Activated CD8-positive, alpha-beta T cell treated with anti-CD3 and anti-CD28 coated beads, Interleukin-2, amount 10 ng/mL, durations not matched to agents 7 days and 5 days (primary cell): ENCODE data around the gene DPP8. TPM values are rescaled to one million over a fixed set of nuclear protein-coding genes. Genes with fewer than 3 reads are reported as not detected.

Source experiments
- ATAC-seq: fragments of 150-1000 bp; cut with Tn5 transposase; one replicate; pipeline ENCODE4 v1.10.0; 2021; ENCODE audit warnings: moderate library complexity
- CTCF ChIA-PET: fragments of 350-600 bp; sonication (Branson Sonifier 250); formaldehyde crosslinking; loops from one replicate; lab custom pipeline; 2021; ENCODE audit warnings: antibody characterized with exemption; lab: Charles Lee
- POLR2A ChIA-PET: fragments of 350-600 bp; sonication (Branson Sonifier 250); formaldehyde crosslinking; loops from one replicate; lab custom pipeline; 2021; ENCODE audit warnings: antibody characterized with exemption; lab: Charles Lee
- DNase-seq: peaks from one replicate; pipeline ENCODE4 v3.0.0-alpha.2; 2020
- H3K27ac Mint-ChIP-seq: one replicate; pipeline ENCODE4 v1.8.0; 2021; ENCODE audit warnings: mild to moderate bottlenecking, mixed read lengths
- H3K27me3 Mint-ChIP-seq: one replicate; pipeline ENCODE4 v1.8.0; 2021; ENCODE audit warnings: low read depth, mixed read lengths
- H3K36me3 Mint-ChIP-seq: one replicate; pipeline ENCODE4 v1.8.0; 2021; ENCODE audit warnings: low read depth, mixed read lengths
- H3K4me1 Mint-ChIP-seq: one replicate; pipeline ENCODE4 v1.8.0; 2021; ENCODE audit warnings: low read depth, mixed read lengths
- H3K4me3 Mint-ChIP-seq: one replicate; pipeline ENCODE4 v1.8.0; 2021; ENCODE audit warnings: mild to moderate bottlenecking, mixed read lengths
- H3K9me3 Mint-ChIP-seq: one replicate; pipeline ENCODE4 v1.8.0; 2022; ENCODE audit warnings: mixed read lengths; ENCODE audit not compliant: insufficient read depth
- total RNA-seq, 2 experiments: library from RNA; stranded (reverse); gene quantifications; one replicate each; pipeline ENCODE4 v1.2.3, GENCODE V29; 2021

DPP8 gene
- total RNA-seq, 2 experiments from 2014 or later: 44.6 to 46.7 TPM

GRCh38 chr15:65393091-65393490 lies 124.4 kb downstream of the DPP8 start:
- Mint-ChIP-seq H3K4me3 (no peak overlapping the region), H3K36me3 (no peaks in the 10 kb centered on the region), H3K27me3 (peaks cover 50% of the 10 kb centered on the region), H3K9me3 (no peaks in the 10 kb centered on the region), H3K27ac (no peak overlapping the region), H3K4me1 (peaks cover 6% of the 10 kb centered on the region)
- DNase-seq (no peak), ATAC-seq (no peak)
- POLR2A ChIA-PET: no interaction called here
- CTCF ChIA-PET: no interaction called here

Other genes starting within 250 kb of the DPP8 start
- 10 to 100 TPM; 17.0 to 19.3 TPM for gene PARP16, start 230.8 kb downstream of the DPP8 start, total RNA-seq
- gene RNU5A-1, start 221.6 kb downstream of the DPP8 start, total RNA-seq: not detected
- 10 to 100 TPM in 1 of 2 experiments, not detected in 1; 19.9 TPM for gene RNU5B-1, start 213.0 kb downstream of the DPP8 start, total RNA-seq
- not detected for gene IGDCC3, start 139.7 kb downstream of the DPP8 start, total RNA-seq
- gene IGDCC4, start 94.7 kb downstream of the DPP8 start, total RNA-seq: under 1 TPM in 1 of 2 experiments, not detected in 1; 0.08 TPM
- gene HACD3, start 12.8 kb upstream of the DPP8 start, total RNA-seq: 10 to 100 TPM; 34.8 to 36.5 TPM
- 10 to 100 TPM; 41.2 to 43.5 TPM for gene INTS14, start 93.4 kb upstream of the DPP8 start, total RNA-seq
- 1 to 10 TPM; 3.7 to 4.5 TPM for gene SLC24A1, start 104.2 kb upstream of the DPP8 start, total RNA-seq